HepG2 (cell line): ENCODE measurements around the gene KDM1B.

Experiments
- CBFB ChIP-seq: sonication (generic); formaldehyde crosslinking; IDR thresholded peaks from 2 replicates; pipeline ENCODE4 v1.4.0; 2020; ENCODE audit warnings: missing genetic modification reagents
- DPF2 ChIP-seq: sonication (generic); formaldehyde crosslinking; IDR thresholded peaks from 2 replicates; pipeline ENCODE4 v1.4.0; 2020; ENCODE audit warnings: mild to moderate bottlenecking, low read depth, missing genetic modification reagents, borderline replicate concordance
- MXD4 ChIP-seq: IDR thresholded peaks from 2 replicates; pipeline ENCODE4 v1.6.1; 2016; ENCODE audit warnings: mild to moderate bottlenecking, missing biosample characterization, missing genetic modification reagents
- SIX1 ChIP-seq: sonication (generic); formaldehyde crosslinking; IDR thresholded peaks from 2 replicates; pipeline ENCODE4 v1.4.0; 2020; ENCODE audit warnings: missing genetic modification reagents, borderline replicate concordance
- STAT5B ChIP-seq: sonication (generic); formaldehyde crosslinking; IDR thresholded peaks from 2 replicates; pipeline ENCODE4 v1.4.0; 2020; ENCODE audit warnings: missing genetic modification reagents
- TBP ChIP-seq: sonication (generic); formaldehyde crosslinking; IDR thresholded peaks from 2 replicates; pipeline ENCODE4 v1.5.0; 2020; ENCODE audit warnings: missing genetic modification reagents
- TCF7 ChIP-seq: sonication (generic); IDR thresholded peaks from 2 replicates; pipeline ENCODE4 v1.6.1; 2016; ENCODE audit warnings: antibody characterized with exemption, low read depth
- ZSCAN30 ChIP-seq: sonication (generic); formaldehyde crosslinking; IDR thresholded peaks from 2 replicates; pipeline ENCODE4 v1.5.0; 2020; ENCODE audit warnings: mild to moderate bottlenecking, missing genetic modification reagents

DNA sequence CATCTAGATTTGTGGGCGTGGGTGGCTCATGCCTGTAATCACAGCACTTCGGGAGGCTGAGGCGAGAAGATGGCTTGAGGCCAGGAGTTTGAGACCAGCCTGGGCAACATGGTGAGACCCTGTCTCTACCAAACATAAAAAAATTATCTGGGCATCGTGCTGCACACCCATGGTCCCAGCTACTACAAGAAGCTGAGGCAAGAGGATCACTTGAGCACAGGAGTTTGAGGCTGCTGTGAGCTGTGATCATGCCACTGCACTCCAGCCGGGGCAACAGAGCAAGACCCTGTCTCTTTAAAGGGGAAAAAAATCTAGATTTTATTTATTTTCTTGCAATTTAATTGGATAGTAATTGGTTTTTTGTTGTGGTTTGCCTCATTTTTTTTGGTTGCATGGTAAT, 55.5 kb downstream of the KDM1B start:
- TF ChIP-seq TBP (no peak), ZSCAN30 (CRISPR knock-in tag) (no peak), STAT5B (CRISPR knock-in tag) (no peak), SIX1 (CRISPR knock-in tag) (no peak), CBFB (CRISPR knock-in tag) (no peak), MXD4 (CRISPR knock-in tag) (no peak), DPF2 (CRISPR knock-in tag) (no peak), TCF7 (no peak)
